ENCODE results near the gene CLEC16A.

The CLEC16A gene

DNA sequence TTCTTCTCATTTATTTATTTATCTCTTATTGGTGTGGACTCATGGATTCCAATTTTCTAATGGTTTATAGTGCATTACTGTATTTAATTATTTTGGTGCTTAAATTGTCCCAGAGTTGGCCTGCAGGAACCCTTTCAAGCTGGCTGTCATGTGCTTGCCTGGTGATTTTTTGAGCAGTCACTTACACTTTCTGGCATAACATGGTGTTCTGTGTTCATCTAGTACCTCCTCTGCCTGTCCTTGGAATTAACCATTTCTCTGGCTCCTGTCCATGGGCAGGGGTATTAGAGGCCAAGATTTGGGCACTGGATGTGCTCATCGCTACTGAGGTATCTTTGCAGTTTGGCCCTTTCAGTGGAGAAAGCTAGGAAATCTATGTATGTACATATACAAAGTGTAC is 67.0 kb downstream of the CLEC16A start:
- no peak for DNase-seq (ENCODE audit: low read depth in 2 of 3, low spot score in 2 of 3)

DNA sequence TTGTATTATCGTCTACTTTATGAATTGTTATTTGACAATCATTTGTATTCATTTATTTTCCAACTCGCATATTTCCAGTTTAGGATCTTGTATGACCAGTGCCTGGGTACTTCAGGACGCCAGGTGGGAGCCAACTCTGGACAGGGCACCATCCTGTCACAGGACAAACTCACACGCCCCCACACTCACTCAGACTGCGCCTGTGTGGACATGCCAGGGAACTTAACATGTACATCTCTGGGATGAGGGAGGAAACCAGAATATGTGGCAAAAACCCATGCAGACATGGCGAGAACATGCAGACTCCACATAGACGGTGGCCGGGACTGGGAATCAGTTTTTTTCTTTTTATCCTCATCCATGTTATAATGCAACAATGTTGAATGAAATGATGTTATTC is 68.5 kb downstream of the CLEC16A start:
- no peak for DNase-seq (ENCODE audit: low read depth in 2 of 3, low spot score in 2 of 3)

DNA sequence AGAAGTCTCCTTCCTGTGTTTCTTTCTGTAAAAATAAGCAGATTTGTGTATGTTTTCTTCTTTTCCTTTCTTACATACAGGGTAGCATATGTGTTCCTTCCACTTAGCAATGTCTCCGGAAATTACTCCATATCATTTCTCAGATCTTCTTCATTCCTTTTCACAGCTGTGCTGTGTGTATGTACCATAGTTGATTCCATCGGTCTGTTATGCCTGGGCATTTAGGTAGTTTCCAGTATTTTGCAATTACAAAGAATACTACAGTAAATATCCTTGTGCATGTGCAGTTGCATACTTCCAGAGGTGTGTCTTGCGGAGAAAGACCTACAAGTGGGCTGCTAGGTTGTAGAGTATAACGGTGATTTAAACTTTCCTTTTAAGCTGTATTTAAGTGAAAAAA is 69.8 kb downstream of the CLEC16A start:
- DNase-seq (ENCODE audit: low read depth in 2 of 3, low spot score in 2 of 3) = no peak

DNA sequence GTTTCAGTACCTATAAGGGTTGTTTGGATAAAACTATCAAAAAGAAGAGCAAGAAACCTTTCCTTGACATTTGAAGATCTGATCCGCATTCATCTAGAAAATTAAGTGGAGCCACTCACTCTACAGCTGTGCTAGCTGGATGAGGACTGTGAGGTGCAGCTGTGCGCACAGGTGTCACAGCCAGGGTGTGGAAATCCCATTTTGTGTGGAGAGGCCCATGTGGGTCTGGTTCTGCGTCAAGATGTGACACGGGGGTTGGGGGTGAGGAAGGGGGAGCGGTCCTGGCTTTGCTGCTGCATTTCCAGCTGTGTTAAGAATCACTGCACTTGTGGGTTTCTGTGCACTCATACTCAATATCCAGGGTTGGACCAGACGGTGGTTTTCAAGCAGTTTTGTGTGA is 70.7 kb downstream of the CLEC16A start:
- DNase-seq (ENCODE audit: low read depth in 2 of 3, low spot score in 2 of 3) = no peak

DNA sequence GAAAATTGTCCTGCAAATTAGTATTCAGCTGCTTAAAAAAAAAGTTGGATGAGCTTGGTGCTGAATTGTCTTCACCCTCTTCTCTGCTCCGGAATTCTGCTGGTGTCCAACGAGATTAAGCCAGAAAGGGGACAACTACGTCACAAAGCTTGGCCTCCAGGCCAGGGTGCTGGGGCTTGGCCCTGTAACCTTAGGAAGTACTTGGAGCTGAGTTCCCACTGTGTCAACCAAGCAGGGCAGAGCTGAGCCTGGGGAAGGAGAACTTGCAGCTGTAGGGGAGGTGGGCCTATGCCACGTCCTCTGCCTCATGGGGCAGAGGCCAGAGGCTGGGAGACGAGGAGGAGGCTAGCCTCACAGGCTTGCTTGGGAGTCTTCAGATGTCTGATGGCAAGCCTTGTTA is 71.2 kb downstream of the CLEC16A start:
- DNase-seq (ENCODE audit: low read depth in 2 of 3, low spot score in 2 of 3) = no peak

DNA sequence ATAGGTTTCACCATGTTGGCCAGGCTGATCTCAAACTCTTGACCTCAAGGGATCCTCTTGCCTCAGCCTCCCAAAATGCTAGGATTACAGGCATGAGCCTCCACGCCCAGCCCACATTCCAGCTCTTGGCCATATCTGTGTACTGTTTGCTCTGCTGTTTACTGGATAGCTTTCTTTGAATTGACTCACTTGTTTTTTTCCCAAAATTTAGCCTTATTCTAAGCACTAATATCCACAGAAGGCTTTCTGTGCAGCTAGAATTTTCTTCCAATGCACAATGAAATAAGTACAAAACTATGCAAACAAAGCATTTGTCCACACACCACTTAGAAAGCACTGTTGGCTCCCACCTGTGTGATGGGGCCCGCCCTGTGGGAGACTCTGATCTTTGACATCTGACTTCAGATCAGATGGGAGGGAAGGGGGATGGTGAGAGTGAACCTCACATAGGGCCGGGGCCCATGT is 72.2 kb downstream of the CLEC16A start:
- DNase-seq (ENCODE audit: low read depth in 2 of 3, low spot score in 2 of 3) = no peak

DNA sequence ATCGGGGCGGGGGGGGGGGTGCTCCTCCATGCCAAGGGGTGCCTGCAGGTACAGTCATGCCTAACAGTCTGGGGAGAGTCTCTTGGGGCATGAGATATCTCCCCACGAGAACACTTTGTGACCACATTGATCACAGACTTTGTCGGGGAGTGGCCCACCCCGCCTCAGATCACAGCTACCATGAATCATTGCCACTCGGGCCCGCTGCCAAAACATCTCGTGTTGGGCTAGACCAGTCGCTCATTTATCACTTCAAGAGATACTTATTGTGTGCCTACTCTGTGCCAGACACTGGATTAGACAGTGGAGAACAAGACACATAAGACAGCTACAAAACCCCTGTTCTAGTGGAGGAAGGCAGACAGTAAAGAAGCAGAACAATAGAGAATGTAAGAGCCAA is 72.6 kb downstream of the CLEC16A start:
- DNase-seq (ENCODE audit: low read depth in 2 of 3, low spot score in 2 of 3) = peak in 2 of 3 experiments; percentile 15 to 33

DNA sequence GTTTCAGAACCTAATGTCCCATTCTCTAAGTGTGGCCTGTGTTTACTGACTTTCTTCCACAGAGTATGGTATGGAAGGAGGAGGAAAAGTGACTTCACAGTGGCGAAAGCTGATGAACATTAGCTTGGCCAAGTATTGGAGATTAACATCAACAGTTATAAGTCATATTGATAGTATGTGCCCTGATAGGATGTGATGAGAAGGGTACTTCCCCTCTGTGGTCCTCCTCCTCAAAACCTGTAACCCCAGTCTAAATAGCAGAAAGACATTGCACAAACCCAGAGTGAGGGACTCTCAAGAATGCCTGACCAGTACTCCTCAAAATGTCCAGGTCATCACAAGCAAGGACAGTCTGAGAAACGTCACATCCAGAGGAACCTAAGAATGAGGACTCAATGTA is 73.1 kb downstream of the CLEC16A start:
- no peak for DNase-seq (ENCODE audit: low read depth in 2 of 3, low spot score in 2 of 3)

DNA sequence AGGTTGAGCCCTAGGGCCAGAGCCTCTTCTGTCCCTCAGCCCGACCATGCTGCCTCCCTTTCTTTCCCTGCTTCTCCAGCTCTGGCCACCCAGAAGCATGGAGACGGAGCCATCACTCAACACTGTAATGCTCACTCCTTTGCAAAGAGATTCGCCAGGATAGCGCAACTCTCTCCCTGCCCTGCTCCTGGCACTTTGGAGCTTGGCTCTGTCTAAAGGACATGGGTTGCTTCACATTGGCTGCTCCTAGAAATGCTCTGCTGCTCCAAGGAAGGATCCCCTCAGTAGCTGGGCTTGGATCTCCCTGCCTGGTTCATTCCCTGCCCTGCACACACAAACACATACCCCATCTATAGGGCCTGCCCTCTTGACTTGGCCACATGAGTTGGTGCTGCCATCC is 76.0 kb downstream of the CLEC16A start:
- no peak for DNase-seq (ENCODE audit: low read depth in 2 of 3, low spot score in 2 of 3)

DNA sequence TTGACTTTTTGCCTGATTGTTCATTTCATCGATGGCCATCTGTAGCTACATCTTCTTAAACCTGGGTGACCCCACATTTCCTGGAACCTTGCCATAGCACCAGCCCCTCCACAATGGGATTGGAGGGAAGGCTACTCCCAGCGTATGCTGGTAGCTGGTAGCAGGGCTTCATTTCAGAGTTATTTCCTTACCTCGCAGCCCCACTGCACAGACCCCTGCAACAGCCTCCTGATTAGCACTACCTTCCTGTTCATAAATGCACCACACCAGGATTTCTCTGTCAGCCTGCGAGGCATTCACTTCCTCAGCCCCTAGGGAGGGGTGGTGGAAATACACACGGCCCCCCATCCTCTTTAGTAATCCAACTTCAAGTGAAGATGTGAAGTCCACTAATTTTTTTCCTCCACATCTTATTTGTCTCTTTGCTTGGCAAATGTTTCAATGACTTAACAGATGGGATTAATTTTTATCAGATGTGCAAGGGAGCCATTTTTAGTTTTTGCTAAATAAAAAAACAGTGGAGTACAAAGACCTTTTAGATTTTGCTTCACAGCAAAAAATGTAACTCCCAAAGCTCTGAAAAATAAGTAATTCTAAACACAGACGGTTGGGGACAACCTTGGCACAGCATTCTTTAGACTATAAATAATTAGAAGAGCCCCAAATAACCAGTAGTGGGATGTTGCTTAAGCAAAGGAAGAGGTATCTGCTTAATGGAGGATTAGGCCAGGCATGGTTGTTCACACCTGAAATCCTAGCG is 76.6 kb downstream of the CLEC16A start:
- DNase-seq (ENCODE audit: low read depth in 2 of 3, low spot score in 2 of 3) = no peak

DNA sequence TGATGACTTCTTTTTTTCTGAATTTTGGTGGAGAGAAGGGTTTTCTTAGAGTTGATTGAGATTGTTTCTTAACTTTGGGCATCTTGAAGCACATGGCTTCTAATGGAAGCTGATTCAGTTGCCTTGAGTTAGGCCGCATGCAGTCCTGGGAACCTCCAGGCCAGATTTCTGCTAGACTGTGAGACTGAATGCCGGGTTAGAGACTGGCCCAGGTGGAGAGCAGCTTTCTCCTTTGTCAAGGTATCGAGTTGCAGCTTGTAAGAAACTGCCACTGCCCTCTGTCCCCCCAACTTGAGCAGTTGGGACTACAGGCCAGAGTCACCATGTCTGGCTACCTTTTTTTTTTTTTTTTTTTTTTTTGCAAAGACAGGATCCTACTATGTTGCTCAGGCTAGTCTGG is 77.6 kb downstream of the CLEC16A start:
- no peak for DNase-seq (ENCODE audit: low read depth in 2 of 3, low spot score in 2 of 3)

DNA sequence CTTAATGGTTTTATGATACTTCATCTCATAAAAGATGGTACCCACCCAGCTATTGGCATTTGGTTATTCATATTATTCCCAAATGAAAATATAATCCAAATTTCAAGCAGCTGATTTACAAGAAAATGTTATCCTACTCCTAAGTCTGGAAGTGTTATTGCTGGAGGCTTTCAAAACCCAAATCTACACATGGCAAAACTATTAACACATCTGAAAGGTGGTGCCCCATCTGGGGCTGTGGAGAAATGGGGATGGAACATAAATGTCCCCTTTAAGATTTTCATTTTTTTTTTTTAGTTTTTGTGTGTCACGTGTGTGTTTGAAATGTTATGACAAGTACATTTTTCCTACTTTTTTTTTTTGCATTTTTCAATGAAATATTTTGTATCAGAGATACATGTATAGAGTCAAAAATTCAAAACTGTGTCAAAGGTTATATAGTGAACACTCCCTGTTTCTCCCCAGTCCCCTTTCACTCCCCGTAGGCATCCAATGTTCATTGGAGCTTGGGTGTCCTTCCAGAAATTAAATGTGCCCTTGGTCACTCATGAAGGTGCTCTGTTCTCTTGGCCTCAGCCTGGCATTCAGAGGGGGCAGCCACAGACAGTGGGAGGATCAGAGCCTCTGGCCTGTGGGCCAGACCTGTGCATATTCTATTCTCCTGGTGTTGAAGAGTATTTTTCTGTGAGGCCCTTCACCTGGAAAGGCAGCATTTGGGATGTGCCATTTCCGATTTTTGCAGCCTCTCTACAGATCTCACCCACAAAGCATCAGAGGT is 79.1 kb downstream of the CLEC16A start:
- no peak for DNase-seq (ENCODE audit: low read depth in 2 of 3, low spot score in 2 of 3)

DNA sequence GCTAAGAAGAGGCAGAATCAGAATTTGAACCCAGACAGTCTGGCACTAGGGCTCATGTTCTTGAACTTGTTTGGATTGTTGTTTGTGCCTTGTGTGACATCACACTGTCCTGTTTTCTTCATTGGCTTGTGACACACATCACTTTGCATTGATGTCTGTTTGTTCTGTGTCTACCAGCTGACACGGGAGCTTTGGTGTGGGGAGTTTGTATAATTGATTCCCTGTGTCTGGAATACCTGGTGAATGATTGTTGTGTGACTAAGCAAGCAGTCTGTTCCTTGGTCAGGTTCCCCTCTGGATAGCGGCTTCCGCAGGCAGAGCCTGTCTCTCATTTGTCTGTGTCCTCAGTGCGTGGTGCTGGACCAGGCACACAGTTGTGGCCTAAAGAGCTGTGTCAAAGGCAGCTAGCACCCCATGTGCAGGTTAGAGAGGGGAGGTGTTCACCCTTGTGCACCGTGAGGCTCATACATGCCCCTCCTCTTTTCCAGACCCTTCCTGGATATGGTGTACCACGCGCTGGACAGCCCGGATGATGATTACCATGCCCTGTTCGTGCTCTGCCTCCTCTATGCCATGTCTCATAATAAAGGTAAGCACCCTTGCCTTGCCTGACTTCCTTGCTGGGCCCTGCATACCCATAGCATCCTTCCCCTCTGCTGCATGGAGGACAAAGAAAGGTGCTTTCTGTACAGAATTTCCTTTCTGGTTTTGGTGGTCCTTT is 80.1 kb downstream of the CLEC16A start:
- DNase-seq (ENCODE audit: low read depth in 2 of 3, low spot score in 2 of 3) = no peak

DNA sequence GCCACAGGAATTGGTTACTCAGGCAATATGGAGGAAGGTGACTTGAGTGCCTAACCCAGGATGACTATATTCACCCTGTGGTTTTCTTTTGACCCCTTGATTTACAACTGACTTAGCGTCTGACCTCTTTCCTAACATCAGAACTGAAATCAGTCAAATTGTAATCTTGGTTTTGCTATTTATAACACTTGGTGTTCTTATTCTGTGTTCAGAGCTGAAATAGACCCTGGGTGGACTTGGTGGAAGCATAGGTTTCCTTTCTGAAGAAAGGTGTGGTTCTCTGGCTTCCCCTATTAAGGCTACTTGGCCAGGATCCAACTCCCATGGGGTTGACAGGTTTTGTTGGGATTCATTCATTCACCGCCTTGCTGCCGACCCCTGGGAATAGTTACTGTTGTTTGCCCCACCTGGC is 80.8 kb downstream of the CLEC16A start:
- no peak for DNase-seq (ENCODE audit: low read depth in 2 of 3, low spot score in 2 of 3)

DNA sequence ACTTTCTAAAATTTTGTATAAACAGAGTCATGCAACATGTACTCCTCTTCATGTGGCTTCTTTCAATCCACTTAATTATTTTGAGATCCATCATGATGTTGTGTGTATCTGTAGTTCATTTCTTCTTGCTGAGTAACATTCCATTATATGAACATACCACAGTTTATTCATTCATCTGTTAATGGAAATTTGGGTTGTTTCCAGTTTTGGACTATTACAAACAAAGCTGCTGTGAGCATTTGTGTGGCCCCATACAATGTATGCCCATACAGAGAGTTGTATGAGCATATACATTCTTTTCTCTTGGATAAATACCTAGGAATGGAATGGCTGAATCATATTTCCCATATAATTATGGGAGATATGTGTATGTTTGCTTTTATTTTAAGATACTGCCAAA is 85.6 kb downstream of the CLEC16A start:
- no peak for DNase-seq (ENCODE audit: low read depth in 2 of 3, low spot score in 2 of 3)

DNA sequence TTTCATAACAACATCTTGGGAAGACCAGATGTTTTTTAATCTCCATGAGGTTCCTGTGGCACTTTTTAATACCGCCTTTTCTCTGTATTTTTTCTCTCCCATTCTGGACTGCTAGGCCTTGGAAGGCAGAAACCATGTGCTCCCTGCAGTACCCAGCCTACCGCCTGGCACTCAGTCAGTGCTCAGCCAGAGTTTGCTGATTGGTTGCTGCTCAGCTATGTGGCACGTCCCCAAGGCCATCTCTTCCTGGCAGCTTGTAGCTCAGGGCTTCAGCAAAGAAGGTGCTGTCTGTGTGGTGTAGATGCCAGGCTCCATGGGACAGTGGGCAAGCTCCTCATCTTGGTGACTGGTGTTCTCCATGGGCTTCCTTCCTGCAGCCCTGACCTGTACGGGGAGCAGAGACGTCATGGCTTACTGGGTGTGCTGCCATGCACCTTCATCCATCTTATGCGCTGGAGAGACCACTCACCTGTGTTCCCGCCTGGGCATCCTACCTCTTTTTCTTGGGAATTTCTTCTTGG is 86.7 kb downstream of the CLEC16A start:
- no peak for DNase-seq (ENCODE audit: low read depth in 2 of 3, low spot score in 2 of 3)

DNA sequence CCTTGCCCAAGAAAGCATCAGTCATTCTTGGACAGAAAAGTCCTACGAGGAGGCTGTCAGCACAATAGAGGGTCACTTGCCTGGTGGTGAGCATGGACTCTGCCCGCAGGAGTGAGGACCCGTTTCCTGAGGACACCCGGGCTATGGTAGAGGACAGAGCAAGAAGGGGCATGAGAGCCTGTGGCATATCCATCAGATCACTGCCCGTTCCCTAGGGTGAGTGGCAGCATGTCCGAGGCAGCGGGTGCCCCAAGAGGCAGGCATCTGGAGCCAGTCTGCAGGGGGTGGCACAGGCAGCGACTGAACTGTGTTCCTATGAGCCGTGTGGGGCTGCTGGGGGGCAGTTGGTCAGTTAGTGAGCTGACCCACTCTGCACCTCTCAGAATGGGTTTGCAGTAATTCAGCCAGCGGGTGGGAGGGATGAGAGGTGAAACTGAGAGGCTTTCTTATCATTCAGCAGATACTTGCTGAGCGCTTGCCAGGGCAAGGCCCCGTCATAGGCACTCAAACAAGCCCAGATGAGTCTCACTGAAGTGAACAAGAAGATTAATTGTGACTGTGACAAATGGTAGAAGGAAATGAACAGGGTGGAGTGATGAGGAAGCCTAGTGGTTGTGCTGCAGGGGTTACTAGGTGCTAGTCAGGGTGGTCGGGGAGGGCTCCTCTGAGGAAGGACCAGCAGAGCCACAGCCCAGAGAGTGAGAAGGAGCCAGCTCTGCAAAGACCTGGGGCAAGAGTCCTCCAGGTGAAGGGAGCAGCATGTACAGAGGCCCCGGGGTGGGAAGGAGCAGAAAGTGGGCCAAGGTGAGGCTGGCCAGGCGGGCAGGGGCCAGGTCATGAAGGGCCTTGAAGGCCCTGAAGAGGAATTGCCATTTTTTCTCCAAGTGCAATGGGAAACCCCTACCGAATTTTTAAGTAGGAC is 87.9 kb downstream of the CLEC16A start:
- DNase-seq (ENCODE audit: low read depth in 2 of 3, low spot score in 2 of 3) = no peak

DNA sequence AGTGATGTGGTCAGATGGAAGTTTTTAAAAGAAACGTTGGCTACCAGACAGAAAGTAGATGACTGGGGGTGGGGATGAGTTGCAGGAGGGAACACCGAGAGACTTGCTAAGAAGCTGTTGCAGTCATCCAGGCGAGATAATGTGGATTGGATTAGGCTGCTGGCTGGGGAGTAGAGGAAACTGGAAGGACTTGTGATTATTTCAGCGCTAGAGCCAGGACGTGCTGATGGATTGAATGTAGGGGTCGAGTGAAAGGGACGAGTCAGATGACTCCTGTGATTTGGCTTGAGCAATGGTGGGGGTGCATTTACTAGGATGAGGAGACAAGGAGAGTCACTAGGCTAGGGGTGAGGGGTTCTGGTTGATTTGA is 88.5 kb downstream of the CLEC16A start:
- DNase-seq (ENCODE audit: low read depth in 2 of 3, low spot score in 2 of 3) = no peak

DNA sequence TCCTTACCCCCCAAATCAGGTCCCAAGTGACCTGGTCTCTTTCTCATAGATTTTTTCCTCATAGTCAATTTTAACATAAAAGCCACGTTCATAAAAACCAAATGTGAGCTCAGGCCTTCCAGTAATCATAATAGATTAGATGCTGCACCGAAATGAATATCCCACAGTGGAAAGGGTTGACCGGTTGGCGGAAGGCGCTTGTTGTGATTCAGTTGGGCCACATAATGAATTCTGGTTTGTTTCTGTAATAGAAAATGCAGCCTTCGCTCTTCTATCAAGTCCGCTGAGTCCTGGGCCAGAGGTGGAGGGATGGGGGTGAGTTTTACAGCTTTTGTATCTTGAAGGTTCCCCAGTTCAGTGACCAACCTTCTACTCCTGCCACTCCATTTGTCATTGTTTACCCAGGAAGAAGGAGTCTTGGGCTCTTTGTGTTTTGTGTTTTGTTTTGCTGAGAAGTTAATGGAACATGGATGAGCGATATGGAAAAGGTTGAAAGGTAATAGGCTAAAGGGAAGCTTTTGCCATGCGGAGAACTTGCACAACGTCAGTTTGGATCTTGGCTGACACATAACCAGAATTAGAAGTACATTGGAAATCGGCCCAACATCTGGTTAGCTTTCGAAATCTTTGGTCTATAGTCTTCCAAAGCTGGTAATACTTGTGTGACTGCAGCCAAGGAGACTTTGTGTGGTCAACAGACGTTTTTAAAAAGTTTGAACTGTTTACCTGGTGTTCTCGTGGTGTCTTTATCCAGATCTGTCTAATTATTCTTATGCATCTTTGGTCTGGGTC is 89.5 kb downstream of the CLEC16A start:
- DNase-seq (ENCODE audit: low read depth in 2 of 3, low spot score in 2 of 3) = no peak

DNA sequence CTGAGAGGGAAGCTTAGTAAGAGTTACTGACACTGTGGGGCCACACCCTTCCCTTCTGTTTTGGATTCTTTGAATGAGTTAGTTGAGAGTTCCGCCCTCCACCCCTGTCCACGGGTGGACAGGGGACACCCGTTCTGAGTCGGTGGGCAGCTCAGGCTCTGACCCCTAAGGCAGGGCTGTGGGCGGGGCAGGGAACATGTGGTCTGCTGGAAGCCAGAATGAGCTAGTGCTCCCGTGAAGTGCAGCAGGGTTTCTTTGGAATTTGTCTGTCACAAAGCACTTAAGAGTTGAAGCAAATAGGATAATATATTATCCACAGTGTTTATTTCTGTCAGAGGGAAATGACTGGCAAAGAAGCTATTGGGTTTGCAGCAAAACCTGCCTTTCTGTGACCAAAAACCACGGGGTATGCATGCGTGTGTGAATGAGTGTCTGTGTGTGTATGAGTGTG is 90.1 kb downstream of the CLEC16A start:
- DNase-seq (ENCODE audit: low read depth in 2 of 3, low spot score in 2 of 3) = no peak
